Fibroblast of peridontal ligament (primary cell): ENCODE results near the gene TAGLN2.
"Not testable (repeated sequence)": the region's sequence is repeated elsewhere in the genome, so short reads cannot be mapped to it uniquely, and the experiment has no call there.

Source experiments
- DNase-seq: peaks from one replicate; pipeline ENCODE4 v3.0.0-alpha.2; 2010; ENCODE audit errors: extremely low read depth

The TAGLN2 gene

DNA sequence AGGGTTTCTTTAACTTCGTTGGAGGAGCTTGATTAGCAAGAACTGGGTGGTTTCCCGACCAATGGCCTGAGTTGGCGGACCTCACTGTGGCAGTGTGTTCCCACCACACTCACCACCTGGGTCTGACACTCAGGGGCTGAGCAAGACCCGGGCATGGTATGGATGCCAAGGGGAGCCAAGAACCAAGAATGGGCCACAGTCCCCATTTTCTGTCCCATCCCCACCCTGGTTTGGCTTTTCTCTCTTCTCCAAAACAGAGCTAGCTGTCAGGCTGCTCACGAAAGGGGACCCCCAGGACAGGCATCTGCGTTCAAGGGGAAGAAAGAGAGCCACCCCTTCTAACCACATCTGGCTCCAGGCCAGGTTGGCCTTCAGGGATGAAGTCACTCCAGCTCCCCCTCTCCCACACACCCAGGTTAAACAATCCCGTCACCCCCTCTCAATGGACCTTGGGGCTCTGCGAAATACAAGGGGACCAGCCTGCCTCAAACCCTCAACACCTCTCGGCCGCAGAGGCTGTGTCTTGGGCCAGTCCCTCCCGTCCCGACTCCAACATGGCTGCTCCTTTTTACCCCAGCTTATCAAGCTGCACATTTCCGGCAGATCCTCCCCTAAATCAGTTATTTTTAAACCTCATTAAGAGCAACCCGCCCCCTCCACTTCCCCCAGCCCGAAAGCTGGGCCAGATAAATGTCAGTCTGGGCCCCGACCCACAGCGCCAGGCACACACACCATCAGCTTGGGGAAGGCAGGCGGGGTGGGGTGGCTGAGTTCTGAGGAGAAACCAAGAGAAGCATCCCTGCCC, 3.4 kb downstream of the TAGLN2 start:
- DNase-seq = no peak

DNA sequence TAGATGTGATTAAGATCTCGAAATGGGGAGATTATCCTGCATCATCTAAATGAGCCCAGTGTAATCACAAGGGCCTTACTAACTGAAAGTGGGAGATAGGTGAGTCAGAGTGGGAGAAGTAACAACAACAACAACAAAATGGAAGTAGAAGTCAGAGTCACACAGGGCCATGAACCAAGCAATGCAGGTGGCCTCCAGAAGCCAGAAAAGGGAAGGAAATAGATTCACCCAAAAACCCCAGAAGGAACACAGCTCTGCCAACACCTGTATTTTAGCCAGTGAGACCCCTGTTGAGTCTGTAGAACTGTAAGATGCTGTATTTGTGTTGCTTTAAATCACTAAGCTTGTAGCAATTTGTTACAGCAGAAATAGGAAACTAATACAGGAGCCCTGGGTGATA, 4.1 kb downstream of the TAGLN2 start:
- no peak for DNase-seq

DNA sequence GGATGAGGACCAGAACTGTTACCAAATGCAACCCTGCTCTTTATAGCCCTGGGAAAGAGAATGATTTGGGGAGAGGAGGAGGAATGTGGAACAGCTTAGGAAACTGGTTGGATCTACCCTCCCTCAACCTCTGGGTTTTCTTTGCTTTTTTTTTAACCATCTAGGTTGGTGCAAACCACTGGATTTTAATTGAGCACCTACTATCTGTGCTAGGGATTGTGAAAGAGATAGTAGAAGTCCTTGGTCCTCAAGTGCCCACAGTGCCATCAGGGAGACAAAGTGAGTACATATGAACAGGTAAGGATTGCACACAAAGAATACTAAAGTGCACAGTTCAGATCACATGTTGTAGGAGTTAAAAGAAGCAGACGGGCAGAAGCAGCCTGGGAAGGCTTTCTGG, 4.7 kb downstream of the TAGLN2 start:
- no peak for DNase-seq

DNA sequence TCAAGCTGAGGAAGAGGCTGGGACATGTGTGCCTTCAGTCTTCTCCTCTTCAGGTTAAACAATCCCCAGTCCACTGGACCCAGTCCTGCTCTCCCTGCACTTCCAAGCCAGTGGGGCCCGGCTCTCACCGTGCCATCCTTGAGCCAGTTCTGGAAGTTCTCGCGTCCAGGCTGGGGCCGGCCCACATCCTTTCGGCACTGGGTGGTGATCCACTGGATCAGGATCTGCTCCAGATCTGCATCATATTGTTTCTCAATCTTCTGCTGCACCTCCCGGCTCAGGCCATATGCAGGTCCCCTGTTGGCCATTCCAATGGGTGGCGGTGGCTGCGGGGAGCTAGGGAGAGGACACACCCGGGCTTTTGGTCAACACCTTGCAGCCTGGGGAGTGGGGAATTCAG, 5.1 kb downstream of the TAGLN2 start:
- no peak for DNase-seq

DNA sequence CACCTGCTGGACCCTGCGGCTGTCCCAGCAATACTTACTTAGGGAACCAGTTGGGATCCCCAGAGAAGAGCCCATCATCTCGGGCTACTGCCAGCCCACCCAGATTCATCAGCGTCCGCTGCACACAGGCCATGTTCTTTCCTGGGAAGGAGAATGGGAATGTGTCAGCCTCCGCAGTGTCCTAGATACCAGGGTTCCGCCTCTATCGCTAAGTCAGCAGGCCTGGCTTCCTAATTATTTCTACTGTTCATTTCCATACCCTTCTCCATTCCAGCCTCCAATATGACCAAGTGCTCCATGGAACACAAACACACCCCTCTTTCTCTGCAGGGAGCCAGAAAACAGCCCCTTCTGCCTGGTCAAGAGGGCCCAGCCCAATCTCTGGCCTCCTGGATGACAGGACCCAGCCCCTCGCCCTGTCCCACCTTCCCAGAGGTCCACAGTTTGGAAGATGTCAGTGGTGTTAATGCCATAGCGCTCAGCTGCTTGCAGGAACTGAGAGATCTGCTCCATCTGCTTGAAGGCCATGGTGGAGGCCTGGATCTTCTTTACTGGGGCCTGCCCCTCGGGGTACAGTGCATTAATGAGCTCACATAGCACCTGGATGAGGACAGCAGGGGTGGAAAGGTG, 6.0 kb downstream of the TAGLN2 start:
- DNase-seq = no peak

DNA sequence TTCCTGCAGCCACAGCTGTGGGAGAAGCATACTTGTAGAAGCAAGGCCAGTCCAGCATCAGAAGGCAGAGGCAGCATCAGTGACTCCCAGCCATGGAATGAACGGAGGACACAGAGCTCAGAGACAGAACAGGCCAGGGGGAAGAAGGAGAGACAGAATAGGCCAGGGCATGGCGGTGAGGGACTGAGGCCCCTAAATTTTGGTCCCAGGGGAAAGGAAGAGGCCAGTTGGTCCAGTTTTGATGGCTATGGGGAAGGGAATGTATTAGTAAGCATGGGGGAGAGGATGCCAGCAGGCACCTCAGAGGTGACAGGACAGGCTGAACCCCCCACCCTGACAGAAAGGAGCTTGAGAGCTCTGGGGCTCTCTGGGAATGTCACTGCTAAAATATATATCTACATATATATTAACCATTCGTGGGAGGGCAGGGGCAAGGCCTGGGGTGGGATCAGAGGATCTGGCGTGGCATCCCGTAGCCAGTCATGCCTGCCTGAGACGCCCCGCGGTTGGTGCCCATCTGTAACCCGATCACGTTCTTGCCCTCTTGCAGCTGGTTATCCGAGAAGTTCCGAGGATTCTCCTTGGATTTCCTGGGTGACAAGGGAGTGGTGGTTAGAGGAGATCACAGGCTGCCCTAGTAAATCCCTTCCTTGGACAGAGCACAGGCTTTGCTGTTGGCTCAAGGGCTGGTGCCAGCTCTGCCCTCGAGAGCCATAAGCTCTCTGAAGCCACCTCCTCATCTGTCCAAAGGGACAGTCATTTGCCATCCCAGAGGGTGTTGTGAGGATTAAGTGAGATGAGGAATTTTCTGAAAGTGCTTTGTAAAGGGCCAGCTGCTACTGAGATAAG, 6.7 kb downstream of the TAGLN2 start:
- peak; percentile 58 for DNase-seq

DNA sequence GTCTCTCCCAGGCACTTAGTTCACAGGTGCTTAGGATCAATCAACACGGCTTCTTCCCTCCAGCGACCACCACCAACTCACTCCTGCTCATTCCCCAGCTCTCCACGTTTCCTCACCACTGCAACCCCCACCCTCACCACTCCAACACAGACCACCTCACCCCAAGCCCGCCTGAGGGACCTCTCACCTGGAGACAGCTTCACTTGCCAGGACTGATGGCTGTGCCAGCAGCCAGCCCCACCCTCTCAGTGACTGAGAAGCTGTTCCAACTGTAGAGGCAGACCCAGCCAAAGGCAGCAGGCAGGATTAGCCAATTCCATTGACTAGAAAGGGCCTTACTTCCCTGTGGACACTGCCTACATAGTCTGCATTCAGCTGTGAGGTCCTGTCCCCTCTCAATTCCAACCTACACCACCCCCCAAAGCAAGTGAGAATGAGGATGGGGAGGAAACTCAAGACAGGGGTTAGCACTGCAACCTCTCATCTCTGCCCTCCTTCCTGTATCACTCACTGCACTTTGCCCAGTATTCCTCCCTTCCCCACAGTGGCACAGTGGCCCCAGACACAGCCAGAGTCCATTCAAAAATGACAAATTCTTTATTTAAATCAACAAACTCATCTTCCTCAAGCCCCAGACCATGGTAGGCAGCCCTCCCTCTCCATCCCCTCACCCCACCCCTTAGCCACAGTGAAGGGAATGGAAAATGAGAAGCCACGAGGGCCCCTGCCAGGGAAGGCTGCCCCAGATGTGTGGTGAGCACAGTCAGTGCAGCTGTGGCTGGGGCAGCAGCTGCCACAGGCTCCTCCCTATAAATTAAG, 7.6 kb downstream of the TAGLN2 start:
- peak; percentile 45 for DNase-seq

DNA sequence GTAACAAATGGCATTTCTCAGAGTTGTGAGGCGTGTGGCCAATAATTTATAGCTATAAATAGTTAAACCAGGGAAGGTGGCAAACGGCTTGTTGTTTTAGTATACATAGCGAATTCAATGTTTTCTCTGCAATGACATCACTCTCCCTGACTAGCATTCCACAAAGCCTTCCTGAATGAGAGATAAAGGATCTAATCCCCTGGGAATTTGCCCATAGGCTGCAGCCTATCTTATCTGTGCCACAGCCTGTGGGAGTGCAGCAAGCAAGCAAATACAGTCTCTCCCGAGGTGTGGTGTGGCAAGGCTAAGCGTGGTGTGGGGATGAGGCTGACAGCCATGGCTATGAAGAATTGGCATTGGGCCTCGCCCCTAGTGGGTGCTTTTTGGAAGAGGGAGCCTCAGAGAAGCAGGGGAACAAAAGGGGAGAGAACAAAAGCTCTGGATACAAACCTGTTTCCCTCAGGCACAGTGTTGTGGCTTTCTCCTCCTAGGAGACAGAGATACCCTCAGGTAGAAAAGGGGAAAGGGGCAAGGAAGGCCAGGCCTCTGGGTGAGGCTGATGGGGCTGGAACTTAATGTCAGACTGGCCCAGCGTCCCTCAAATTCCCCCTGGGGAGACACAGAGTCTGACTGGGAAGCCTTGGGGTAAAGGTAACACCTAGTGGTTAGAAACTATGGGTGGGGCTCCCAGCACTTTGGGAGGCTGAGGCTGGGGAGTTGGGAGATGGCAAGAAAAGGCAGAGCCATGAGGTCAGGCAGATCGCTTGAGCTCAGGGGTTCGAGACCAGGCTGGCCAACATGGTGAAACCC, 8.9 kb downstream of the TAGLN2 start:
- DNase-seq = peak; percentile 59

DNA sequence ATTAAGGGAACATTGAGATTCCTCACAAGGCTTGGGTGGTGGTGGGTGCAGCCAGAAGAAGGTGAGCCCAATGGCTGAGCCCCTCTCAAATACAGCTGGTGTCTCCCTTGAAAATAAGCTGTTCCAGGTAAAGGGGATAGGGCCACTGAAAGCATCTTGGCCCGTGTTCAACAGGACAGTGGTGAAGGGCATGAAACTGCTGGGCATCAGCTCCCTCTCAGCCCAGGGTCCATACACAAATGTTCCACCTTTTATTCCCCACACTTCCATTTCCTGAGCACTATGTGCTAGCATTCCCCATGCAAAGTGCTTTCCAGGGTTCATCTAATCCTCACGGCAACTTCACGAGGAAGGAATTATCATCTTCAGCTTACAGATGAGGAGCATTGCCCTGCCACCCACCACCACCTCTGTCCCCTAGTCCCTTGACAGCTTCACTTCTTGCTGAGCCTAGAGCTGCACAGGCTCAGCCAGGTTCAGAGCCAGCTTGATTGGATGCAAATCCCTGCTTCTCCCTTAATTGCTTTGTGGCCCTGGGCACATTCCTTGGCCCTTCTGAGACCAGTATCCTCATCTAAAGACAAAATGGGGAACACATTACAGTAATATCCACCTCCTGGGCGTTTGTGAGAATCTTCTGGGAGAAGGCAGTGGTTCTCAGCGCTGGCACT, 9.6 kb downstream of the TAGLN2 start:
- no peak for DNase-seq

DNA sequence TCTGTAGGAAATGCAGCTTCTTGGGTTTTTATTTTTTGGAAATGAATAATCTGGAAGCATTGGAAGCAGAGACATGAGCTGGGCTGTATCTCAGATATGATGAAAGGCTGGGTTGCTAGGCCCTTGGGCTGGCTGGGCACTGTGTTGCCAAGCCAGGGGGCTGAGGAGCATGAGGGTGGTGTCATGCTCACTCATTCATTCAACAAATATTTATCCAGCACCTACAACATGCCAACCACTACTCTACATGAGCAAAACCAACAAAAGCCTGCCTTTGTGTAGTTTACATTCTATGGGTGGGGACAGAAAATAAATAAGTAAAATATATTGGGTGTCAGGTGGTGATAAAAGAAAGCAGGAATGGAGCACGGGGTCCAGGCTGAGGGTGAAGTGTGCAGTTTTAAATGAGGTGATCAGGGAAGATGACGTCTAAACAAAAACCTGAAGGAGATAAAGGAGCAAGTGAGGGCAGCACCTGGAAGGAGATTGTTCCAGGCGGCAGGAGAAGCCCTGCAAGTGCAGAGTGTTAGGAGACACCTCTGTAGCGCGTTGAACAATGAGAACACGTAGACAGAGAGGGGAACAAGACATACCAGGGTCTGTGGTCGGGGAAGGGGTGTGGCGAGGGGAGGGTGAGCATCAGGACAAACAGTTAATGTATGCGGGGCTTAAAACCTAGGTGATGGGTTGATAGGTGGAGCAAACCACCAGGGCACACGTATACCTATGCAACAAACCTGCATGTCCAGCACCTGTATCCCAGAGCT, 10.9 kb downstream of the TAGLN2 start:
- no peak for DNase-seq

DNA sequence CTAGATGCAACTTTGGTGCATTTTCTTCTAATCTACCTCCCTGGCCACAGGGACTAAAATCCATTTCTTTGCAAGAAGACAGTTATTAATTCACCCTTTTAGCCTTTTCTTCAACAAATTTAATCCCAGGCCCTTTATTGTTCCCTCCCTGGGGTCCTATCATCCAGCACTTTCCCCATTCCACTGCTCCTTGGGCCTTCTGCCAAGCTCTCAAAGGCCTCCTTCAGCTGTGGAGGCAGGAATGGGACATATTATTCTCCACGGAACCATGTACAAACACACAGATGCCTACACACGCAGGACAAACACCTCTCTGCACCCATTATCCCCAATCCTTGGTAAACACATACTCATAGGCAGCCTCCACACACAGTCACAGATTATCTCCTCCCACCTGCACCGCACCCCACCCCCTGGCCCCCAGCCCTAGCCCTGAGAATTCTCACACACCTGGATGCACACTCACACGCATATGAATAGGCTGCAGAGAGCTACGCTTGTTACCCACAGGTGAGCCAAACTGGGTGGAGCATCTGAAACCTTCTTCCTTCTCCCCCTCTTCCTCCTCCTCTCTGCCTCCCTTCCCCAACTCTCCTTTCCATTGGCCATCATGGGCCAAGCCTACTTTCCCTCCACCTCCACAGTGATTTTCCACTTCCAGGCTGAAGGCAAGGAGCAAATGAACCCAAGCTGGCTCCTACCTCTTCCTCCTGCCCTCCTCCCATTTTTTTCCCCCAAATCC, 11.7 kb downstream of the TAGLN2 start:
- DNase-seq = no peak

DNA sequence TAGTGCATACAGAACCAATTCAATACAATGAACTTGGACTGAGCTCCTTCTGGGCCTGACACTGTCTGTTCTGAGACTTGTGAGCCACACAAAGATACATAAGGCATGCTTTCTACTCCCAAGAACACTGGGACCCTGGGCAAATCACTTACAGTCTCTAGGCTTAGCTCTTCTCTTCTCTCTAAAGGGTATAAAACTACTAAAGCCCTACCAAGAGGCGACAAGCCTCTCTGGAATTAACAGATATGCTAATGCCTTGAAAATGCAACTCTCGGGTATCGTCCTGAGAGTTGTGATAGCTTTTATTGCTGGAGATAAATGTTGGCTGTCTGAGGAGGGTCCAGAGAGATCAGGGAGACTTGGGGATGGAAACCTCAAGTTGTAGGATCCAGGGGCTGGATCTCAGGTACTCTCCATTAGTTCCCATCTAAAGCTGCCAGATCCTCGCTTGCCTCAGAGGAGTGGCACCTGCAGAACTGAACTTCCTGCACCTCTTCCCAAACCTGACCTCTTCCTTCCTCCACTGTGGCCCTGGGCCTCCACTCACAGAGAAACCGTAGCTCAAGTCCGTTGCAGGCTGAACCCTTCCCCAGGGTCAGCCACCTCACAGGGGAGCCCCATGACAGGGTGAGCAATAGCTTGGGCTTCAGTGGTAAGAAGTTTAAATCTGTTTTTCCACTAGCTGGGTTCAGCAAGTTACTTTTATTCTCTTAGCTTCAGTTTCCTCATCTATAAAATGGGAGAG, 13.8 kb downstream of the TAGLN2 start:
- DNase-seq = no peak

DNA sequence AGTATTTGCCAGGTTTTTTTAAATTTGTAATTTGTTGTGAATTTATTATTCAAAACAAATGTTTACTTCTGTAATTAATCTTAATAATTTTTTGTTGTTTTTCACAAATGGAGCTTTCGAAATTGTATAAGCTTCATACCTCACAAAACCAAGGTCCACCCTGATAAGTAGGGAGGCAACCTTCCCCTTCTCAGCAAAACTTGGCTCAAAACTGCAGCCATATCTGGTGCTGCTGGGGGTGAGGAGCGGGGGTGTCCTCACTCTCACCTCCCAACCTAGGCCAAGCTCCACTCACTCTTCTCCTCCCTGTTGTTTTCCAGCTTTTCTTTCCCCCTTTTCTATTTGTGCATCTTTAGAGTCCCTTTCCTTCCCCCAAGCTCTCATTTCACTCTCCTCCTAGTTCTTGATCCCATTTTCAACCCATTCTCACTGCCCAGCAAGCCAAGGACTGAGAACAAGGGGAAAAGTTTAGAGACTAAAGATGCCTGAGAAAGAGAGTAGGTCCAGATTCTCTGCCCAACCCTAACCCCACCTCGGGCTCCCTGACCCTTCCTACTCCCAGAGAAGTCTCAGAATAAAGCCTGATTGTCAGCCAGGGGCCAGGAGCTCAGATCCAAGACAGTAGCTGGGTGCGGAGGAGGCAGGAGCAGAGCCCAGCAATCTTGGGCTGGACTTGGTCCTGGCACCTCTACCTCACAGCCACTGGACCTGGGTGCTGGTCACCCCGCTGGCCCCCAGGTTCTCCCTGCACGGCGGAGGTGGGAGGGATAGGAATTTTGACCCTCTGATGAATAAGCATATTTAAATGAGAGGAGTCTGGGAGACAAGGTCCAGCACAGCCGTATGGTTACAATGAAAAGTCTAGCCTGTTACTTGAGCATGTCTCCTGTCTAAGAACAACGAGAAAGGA, 17.0 kb downstream of the TAGLN2 start:
- no peak for DNase-seq

DNA sequence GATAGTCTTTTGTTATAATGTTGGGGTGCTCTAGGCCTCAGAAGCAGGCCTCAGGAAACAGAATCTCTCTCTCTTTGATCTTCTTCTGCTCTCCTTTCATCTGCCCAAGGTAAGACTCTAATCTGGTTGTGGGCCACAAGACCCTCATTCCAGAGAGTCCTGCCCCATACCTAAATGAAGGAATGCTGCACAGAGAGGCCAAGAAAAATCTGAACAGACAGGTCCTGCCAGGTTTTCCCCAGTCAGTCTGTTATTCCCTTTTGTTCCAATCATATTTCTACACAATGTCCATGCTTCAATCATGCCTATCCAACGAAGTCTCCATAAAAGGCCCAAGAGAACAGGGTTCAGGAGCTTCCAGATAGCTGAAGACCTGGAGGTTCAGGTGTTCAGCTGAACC, 18.3 kb downstream of the TAGLN2 start:
- DNase-seq = no peak

DNA sequence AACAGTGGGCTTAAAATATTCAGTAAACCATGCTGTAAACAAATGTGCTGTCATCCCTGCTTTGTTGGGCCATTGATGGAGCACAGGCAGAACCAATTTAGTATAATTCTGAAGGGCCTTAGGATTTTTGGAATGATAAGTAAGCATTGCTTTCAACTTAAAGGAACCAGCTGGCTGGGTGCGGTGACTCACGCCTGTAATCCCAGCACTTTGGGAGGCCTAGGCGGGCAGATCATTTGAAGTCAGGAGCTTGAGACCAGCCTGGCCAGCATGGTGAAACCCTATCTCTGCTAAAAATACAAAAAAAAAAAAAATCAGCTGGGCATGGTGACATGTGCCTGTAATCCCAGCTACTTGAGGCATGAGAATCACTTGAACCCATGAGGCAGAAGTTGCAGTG, 21.3 kb downstream of the TAGLN2 start:
- DNase-seq = not testable (repeated sequence)

DNA sequence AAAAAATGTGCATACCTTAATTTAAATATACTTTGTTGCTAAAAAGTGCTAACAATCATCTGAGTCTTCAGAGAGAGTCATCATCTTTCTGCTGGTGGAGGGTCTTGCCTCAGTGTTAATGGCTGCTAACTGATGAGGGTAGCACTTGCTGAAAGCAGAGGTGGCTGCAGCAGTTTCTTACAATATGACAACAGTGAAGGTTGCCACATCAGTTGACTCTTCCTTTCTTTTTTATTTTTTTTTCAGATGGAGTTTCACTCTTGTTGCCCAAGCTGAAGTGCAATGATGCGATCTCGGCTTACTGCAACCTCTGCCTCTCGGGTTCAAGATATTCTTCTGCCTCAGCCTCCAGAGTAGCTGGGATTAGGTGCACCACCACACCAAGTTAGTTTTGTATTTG, 22.8 kb downstream of the TAGLN2 start:
- DNase-seq = no peak

DNA sequence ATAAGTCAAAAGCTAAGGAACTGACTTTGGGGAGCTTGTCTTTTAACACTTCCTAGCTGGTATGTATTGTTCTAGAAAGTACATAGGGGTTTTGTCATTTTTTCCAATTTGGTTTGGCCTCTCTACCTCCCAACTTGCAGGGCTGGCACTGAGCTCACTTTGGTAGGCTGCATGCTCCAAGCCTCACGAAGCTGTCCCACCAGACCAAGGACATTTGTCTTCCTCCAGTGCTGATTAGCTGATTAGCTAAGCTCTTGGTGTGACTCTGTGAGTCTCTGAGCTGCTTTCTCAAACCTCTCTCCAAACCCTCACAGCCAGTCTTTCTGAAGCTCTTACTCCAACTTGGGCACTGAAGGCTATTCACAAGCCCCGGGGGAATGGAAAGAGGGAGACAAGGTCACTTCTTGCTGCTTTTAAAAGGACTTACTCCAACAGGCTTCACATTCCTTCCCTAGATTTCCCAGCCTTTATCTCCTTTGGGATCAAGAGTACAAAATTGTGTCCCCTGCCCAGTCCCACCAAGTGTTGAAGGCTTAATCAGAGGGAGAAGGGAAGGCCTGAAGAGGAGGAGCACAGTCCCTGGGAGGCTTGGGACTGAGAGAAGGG, 24.4 kb downstream of the TAGLN2 start:
- DNase-seq = no peak
